Tibial nerve (tissue), 4 donors: ENCODE measurements around the gene LTBP3.

Source experiments
- EP300 ChIP-seq, 2 donors: sonication (generic); formaldehyde crosslinking; IDR thresholded peaks; one replicate each; pipeline ENCODE4 v1.6.1; 2017; ENCODE audit warnings: antibody characterized with exemption in 2 of 2, mild to moderate bottlenecking in 1 of 2
- TF ChIP-seq, protein P1 (sequence below), 5 experiments: fragments of 200-600 bp in 3 of 5; fragments of 450-650 bp in 2 of 5; sonication (generic) in 3 of 5; IDR thresholded peaks; one replicate each; pipeline ENCODE4 v1.5.1; 2016 to 2019; ENCODE audit warnings: antibody characterized with exemption in 5 of 5, mild to moderate bottlenecking in 3 of 5, moderate library complexity in 2 of 5

GRCh38 chr11:65569164-65569972 is 11.2 kb upstream of the LTBP3 start:
- TF ChIP-seq, protein P1, sequence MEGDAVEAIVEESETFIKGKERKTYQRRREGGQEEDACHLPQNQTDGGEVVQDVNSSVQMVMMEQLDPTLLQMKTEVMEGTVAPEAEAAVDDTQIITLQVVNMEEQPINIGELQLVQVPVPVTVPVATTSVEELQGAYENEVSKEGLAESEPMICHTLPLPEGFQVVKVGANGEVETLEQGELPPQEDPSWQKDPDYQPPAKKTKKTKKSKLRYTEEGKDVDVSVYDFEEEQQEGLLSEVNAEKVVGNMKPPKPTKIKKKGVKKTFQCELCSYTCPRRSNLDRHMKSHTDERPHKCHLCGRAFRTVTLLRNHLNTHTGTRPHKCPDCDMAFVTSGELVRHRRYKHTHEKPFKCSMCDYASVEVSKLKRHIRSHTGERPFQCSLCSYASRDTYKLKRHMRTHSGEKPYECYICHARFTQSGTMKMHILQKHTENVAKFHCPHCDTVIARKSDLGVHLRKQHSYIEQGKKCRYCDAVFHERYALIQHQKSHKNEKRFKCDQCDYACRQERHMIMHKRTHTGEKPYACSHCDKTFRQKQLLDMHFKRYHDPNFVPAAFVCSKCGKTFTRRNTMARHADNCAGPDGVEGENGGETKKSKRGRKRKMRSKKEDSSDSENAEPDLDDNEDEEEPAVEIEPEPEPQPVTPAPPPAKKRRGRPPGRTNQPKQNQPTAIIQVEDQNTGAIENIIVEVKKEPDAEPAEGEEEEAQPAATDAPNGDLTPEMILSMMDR (IDR thresholded peaks at IDR 0.05), result no peak
- no peak for TF ChIP-seq EP300 (IDR thresholded peaks at IDR 0.05)
